ENCODE results near the gene HEBP1.

Gene HEBP1

DNA sequence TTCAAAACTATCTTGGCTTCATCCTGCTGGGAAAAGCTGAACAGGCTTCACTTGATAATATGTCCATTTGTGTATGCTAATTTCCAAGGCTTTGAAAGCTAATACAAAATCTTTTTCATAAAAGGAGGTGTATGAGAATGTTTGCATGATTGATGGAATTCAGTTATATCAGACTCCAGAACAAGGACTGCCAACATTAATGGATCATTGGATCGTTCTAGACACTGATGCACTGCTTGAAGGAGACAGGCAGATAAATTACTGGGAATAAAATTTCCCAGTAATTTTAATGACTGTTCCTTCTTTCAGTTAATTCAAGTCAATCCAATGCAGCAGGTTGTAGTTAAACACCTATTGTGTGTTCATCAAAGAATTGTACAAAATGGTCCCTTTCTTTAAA is 48.6 kb downstream of the HEBP1 start:
- no peak for DNase-seq (ENCODE audit: low spot score)

DNA sequence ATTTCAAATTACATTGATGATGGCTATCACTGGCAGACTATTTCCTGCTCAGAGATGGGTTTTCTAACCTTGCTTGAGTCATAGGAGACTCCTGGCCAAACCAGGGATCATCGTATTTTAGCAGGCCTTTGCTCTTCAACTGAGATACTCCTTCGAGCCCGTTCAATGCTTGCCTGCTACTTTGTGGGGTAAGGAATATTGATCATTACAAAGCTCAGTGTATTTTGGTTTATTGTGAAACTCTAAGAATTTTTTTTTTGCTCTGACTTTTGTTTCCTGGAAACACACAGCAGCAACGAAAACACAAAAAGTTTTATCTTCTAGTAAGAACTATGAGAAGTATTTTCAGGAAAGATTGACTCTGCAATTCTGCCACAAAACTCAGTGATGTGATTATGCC is 52.2 kb downstream of the HEBP1 start:
- DNase-seq (ENCODE audit: low spot score) = no peak

GRCh38 chr12:12946686-12947355 is 53.2 kb downstream of the HEBP1 start:
- DNase-seq (ENCODE audit: low spot score) = no peak

DNA sequence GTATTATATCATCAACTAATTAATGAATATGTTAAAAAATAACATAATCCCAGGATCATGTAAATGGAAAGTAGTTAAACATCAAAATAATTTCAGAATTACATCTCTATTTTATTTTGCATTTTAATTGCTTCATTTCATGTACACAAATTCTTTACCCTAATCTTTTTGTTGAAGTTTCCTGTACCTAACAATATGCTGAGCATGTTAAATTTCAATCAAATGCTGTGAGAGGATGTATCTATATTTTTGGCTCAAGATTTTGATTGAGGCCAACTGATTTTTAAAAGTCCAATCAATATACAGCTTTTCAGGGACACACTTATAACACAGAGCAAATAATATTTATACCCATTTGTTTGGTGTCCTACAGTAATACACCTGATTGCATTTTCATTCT is 54.5 kb downstream of the HEBP1 start:
- no peak for DNase-seq (ENCODE audit: low spot score)

DNA sequence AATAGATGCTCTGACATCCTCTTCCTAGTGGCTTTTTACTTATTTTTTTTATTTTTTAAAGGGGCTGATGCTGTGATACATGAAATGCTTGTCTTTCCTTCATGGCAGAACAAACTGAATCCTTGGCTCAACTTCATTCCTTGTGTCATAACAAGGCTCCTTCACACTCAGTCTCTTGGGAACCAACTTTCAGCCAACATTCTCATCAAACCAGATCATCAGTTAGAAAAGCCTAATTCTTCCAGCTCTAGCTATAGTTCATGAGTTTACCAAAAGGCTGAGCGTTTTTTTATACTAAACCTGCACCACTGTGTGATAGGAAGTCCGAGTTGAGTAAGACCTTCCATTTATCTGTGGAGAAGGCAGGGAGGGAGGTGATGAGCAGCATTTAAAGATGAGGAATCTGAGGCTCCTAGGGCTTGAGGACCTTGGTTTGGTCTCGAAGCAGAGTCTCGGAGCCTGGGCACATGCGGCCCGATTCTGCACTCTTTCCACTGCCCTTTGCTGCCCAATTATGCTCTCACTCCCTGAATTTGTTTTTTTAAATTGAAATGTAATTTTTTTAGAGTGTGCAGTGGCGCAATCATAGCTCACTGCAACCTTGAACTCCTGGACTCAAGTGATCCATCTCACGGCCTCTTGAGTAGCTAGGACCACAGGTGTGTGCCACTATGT is 56.3 kb downstream of the HEBP1 start:
- no peak for DNase-seq (ENCODE audit: low spot score)

GRCh38 chr12:12941450-12942350 is 58.4 kb downstream of the HEBP1 start:
- no peak for DNase-seq (ENCODE audit: low spot score)

DNA sequence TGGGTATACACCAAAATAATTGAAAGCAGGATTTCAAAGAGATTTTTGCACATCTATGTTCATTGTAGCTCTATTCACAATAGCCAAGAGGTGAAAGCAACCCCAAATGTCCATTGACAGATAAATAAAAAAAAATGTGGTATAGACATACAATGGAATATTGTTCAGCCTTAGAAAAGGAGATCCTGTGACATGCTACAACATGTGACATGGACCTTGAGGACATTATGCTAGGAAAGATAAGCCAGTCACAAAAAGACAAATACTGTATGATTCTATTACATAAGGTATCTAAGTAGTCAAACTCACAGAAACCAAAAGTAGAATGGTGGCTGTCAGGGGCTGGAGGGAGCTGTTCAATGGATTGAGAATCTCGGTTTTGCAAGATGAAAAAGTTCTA is 60.2 kb downstream of the HEBP1 start:
- no peak for DNase-seq (ENCODE audit: low spot score)

GRCh38 chr12:12938541-12938940 is 61.5 kb downstream of the HEBP1 start:
- DNase-seq (ENCODE audit: low spot score) = no peak

DNA sequence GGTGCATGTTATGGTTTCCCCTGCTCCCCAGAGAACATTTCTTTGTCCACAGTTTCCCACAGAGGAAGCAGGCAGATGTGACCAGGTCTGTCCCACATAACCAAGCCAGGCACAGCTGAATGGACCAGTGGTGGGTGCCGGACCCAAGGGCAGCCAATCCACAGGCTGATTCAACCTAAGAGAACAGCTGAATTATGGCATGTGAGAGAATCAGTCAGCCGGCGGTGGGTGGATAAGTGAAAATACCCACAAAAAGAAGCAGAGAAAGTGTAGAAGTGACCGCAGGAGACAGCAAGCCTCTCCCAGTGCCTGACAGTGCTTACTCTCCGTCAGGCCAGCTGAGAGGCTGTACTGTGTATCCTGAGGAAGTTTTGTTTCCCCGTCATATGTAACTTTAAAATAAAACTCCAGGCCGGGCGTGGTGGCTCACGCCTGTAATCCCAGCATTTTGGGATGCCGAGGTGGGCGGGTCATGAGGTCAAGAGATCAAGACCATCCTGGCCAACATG is 63.0 kb downstream of the HEBP1 start:
- no peak for DNase-seq (ENCODE audit: low spot score)

DNA sequence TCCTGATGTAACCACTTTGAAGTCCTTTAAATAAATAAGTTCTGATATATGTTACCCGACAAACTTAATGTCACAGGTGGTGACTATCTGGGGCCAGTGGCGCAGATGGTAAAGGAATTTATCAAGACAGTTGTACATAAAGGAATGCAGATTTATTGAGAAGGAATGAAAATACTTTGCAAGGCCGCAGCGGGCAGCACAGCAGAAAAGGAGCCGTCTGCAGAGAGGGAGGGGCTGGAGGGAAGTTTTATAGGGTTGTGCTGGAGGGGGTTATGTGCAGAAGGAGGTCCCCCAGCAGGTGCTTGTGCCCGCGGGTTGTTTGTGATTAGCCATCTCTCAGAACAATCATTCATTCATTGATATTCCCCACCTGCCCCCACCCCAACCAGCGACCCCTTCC is 65.5 kb downstream of the HEBP1 start:
- no peak for DNase-seq (ENCODE audit: low spot score)

- DNase-seq (ENCODE audit: low spot score) = no peak
These were observed 66.3 kb downstream of the HEBP1 start for GRCh38 chr12:12933742-12934141.

DNA sequence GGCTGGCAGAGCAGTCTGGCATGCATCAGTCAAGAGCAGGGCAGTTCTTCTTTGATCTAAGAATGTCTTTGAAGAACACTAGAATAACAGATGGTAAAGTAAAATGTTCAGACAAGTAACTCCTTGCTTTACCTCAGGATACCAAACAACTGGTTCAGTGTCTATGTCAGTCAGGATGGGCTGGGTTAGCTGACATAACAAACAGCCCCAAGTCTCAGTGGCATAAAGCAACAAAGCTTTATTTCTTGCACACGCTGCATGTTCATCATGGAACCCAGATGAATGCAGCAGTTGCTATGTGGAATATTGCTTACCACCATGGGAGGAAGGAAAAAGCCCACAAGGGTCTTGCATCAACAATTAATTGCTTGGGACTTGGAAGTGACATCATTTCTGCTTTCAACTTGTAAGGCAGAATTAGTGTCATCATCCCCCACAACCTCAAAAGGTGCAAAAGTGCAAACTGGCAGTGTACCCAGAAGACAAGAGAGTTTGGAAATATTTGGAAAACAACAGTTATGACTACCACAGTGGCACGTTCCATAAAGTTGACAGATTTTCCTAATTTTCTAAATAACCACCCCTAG is 69.3 kb downstream of the HEBP1 start:
- DNase-seq (ENCODE audit: low spot score) = no peak

DNA sequence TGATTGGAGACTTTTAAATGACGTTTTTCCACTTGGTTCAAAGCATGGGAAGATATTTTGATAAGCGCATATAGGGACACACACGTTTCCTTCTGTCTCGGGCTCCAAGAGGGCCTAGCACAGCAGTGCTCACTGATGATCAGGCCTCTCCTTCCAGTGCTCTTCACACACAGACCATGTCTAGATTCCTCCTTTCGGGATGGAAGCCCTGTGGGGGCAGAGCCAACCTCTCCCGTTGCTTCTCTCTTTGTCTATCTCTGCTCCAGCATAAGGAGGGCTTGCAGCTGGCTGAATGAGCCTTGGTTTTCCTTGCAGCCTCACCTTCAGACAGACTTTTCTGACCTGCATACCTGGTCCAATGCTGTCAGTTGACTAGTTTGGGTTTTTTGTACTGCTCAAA is 70.4 kb downstream of the HEBP1 start:
- no peak for DNase-seq (ENCODE audit: low spot score)

DNA sequence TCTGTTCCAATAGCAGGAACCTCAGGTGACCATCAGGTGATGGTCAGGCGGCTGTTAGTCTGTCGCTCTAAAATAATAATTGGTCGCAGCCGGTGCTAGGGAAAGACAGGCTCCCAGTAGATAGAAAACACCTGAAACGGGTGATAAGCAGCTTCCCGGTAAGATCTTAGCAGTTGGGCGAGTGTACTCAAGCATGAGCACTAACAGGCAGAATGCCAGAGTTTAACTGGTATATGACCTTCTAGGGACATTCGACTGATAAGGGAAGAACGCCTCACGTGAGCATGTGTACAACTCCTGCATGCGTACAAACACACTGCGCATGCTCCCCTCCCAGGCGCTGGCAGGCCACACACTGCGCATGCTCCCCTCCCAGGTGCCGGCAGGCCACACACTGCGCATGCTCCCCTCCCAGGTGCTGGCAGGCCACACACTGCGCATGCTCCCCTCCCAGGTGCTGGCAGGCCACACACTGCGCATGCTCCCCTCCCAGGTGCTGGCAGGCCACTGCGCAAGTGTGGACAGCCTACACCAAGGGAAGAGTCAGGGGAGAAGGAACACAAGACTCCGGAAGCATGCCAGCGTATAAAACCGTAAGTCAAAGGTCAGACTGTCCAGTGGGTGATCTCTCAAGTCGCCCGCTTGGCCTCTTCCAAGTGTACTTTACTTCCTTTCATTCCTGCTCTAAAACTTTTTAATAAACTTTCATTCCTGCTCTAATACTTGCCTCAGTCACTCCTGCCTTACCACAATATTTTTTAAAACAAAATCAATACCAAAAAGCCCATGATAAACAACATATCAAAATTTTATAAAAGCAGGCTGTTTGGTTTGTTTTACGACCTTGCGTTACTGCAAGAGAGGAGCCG is 72.6 kb downstream of the HEBP1 start:
- DNase-seq (ENCODE audit: low spot score) = peak; percentile 50

- no peak for DNase-seq (ENCODE audit: low spot score)
These were observed 73.4 kb downstream of the HEBP1 start for GRCh38 chr12:12926571-12927071.

DNA sequence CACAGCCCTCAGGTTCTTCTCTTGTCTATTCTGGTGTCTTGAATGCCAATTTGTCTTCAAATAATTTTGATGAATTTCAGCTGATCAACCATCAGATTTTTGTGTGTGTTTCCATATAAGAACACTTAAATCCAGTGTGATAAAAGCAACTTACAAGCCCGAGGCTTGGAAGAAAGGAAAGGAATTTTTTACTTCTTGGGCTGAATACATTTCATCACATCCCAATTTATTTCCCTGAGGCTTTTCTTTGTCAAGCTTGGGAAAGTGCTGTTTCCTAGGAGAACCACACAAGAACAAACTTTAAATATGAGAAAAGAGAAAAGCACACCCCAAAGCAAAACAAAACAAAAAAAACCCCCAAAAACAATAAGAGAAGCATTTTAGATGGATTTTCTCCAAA is 74.7 kb downstream of the HEBP1 start:
- no peak for DNase-seq (ENCODE audit: low spot score)
